ENCODE measurements around the gene STAM. TPM values are rescaled to one million over a fixed set of nuclear protein-coding genes. Genes with fewer than 3 reads are reported as not detected.
"Not testable (repeated sequence)": the region's sequence is repeated elsewhere in the genome, so short reads cannot be mapped to it uniquely, and the experiment has no call there.

The STAM gene
- 22.8 TPM for total RNA-seq
- long read RNA-seq, transcript STAM-202 (14 exons, 2,972 nt) = major isoform, 30 of 36 reads
- long read RNA-seq, partial matches to known transcripts = 2 of 36 reads
- long read RNA-seq, other reads (novel, unspliced or antisense) = 4 of 36 reads

DNA sequence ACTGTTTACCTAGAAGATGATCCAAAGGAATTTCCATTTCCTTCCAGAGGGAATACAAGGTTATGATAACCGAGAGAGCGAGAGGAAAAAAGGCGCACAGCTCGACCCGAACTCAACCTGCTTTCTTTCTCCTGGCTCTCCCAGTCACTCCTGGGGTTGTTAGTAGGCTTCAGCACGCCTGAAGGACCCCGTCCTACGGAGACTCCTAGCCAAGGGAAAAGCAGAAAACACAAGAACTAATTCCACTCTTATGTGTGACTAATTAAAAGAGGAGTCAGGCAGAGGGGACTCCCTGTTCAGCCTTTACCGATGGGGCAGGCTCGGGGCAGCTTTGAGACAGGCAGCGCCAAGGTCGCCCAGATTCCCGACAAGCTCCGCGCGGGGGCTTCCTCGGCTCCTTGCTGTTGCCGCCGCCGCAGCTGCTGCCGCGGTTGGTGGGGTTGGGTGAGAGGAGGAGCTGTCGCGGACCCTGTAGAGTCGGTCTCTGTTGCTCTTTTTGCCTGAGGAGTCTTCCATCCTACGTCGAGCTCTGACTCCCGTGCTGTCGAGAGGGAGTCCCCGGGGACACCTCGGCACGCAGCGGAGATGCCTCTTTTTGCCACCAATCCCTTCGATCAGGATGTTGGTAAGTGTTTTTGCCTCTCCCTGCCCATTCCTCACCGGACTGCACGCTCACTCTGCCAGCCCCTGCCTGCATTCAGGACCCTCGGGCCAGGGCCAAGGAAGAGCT lies at the start of gene STAM:
TSS of gene STAM (plus strand) at position 397 of the 730 bp plus-strand sequence. CDS start at position 586, 189 bp downstream.
- ATAC-seq = peak; percentile 94
- peak; percentile 94 for DNase-seq
- intact Hi-C loops (cut with micrococcal nuclease) = no loop called here

DNA sequence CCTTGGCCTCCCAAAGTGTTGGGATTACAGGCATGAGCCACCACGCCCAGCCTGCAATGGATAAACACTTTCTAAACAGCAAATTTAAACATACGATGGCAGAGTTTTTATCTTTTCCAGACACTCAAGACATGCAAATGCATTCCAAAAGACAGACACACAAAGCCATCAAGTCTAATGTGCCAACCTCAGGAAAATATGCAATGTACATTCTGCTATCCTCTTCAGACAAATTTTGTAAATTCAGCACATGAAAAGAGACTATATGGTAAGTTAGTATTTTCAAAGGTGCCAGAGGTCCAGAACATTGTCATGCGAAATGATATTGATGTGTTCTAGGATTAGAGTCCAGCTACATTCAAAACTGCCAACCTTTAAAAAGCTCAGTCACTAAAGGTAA lies 46.6 kb upstream of the STAM start:
- intact Hi-C loops (cut with micrococcal nuclease) = no loop called here
- ATAC-seq (no peak), DNase-seq (no peak)

GRCh38 chr10:17599089-17599488 lies 44.9 kb upstream of the STAM start:
- no peak for ATAC-seq
- intact Hi-C loops (cut with micrococcal nuclease) = no loop called here

DNA sequence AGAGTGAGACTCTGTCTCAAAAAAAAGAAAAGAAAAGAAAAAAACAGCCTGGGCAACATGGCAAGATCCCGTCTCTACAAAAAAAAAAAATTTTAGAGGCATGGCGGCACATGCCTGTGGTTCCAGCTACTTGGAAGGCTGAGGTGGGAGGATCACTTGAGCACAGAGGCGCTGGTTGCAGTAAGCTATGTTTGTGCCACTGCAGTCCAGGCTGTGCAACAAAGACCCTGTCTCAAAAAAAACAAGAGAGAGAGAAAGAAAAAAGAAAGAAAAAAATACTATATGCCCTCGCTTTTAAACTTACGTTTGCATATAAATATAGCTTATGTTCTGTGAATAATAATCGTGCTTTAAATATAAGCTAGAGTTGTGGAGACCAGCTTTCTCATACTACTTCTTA lies 38.0 kb upstream of the STAM start:
- DNase-seq (no peak), ATAC-seq (no peak)
- intact Hi-C loops (cut with micrococcal nuclease) = loop anchor here (5.0 kb wide), 1 partner anchor 136 kb away; no protein-coding TSS in a partner anchor

More at GRCh38 chr10:17599089-17599488, 44.9 kb upstream of the STAM start:
- no peak for DNase-seq

- intact Hi-C loops (cut with micrococcal nuclease) = loop anchor here (5.0 kb wide), 1 partner anchor 136 kb away; no protein-coding TSS in a partner anchor
- DNase-seq = no peak
- ATAC-seq = no peak
Measured at GRCh38 chr10:17606547-17607040, 37.4 kb upstream of the STAM start.

- DNase-seq (no peak), ATAC-seq (peak; percentile 37)
- intact Hi-C loops (cut with micrococcal nuclease) = loop anchor here (5.0 kb wide), 1 partner anchor 135 kb away; no protein-coding TSS in a partner anchor
Measured at GRCh38 chr10:17607060-17607459, 36.9 kb upstream of the STAM start.

GRCh38 chr10:17607603-17608332 lies 36.2 kb upstream of the STAM start:
- DNase-seq (no peak), ATAC-seq (peak; percentile 80)
- intact Hi-C loops (cut with micrococcal nuclease) = loop anchor here (5.0 kb wide), 1 partner anchor 135 kb away; no protein-coding TSS in a partner anchor

DNA sequence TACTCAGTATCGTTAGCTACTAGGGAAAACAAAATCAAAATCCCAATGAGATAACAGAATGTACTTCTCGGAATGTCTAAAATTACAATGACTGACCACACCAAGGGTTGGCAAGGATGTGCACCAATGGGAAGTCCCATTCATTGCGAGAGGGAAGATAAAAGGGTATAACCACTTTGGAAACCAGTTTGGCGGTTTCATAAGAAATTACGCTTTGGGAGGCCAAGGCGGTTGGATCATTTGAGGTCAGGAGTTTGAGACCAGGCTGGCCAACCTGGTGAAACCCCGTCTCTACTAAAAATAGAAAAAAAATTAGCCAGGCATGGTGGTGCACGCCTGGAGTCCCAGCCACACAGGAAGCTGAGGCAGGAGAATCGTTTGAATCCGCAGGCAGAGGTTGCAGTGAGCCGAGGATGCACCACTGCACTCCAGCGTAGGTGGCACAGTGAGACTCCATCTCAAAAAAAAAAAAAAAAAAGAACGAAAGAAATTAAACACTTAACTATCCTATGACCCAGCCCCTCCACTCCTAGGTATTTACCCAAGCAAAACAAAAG lies 34.4 kb upstream of the STAM start:
- ATAC-seq (no peak), DNase-seq (no peak)
- intact Hi-C loops (cut with micrococcal nuclease) = loop anchor here (5.0 kb wide), 1 partner anchor 133 kb away; no protein-coding TSS in a partner anchor

DNA sequence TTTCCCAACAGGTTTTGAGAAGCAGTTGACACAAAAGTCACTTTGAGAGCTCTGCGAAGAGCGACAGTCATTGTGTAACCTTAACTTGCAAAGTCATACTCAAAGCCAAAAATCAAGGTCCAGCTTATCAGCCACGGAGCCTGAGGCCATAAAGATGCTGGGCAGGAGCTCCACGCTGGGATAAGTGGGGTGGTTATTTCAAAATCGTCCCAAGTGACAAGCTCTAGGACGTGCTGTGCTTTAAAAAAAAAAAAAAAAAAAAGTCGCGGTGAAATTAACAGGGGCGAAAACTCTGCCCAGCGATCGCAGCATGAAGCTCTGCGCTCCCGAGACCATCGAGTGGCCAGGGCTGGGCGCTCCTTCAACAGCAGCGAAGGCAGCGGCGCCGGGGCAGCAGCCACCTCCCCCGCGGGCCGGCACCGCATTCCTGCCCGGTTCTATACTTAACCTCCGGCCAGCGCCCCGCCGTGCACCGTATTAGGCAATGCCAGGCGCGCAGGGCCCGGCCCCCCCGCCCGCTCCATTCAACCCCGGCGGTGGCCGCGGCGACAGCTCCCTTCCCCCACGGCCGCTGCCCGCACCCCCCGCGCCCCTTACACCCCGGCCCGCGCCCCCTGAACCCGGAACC lies 27.4 kb upstream of the STAM start:
- DNase-seq (peak; percentile 92), ATAC-seq (peak; percentile 91)
- intact Hi-C loops (cut with micrococcal nuclease) = no loop called here

DNA sequence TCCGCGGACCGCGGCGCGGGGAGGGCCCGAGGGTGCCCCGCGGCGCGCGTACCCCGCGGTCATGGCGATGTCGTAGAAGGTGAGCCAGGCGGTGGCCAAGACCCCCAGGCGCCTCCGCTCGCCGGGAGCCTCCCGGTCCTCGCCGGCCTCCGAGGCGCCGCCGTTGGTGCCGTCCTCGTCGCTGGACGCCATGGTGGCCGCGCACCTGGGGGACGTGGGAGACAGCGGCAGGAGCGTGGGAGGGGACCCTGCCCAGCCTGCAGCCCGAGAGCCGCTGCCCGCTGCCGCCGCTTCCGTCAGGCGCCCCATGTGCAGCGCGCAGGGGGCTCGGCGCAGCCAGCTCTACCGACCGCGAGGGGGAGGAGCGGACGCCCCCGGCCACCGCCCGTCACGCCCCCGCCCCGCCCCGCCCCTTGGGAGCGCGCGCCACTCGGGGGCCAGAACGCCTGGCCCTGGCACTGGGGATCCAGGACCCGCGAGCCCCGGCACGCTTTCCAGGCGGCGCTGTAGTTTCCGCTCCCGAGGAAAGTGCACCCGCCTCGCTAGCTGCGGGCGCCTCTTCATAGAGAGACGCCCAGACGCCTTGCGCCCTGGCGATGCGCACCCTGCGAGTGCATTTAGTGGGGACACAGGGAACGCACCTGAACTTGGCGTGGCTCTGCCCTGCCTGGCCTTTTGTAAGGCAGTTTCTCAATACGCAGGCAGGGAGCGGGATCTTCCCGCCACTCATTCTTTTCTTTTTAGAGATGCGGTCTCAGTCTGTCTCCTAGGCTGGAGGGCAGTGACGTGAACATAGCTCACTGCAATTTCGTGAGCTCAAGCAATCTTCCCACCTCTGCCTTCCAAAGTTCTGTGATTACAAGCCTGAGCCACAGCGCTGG lies 26.7 kb upstream of the STAM start, which contains the start of gene HACD1:
TSS of gene HACD1 (minus strand) at position 344 of the 881 bp plus-strand sequence. CDS start at position 309, 35 bp downstream.
- peak; percentile 91 for ATAC-seq
- intact Hi-C loops (cut with micrococcal nuclease) = no loop called here

DNA sequence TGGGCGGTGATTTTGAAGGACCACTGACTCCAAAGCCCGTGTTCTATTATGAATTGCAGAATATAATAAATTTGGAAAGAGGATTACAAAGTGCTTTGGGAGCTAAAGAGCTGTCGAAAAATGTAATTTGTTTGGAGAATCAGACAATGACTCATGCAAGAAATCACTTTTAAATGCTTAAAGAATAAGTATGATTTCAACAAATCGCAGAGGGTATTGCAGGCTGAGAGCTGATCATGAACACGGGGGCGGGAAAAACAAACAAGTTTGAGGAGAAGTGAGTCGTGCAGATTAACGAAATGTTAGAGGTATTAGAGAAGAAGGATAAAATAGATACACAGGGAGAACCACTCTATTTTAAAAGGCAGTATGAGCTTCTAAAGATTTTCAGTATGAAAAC lies 21.9 kb upstream of the STAM start:
- no peak for ATAC-seq
- intact Hi-C loops (cut with micrococcal nuclease) = no loop called here
- no peak for DNase-seq

More for the DNA sequence above, 26.7 kb upstream of the STAM start, which contains the start of gene HACD1:
- peak; percentile 84 for DNase-seq

DNA sequence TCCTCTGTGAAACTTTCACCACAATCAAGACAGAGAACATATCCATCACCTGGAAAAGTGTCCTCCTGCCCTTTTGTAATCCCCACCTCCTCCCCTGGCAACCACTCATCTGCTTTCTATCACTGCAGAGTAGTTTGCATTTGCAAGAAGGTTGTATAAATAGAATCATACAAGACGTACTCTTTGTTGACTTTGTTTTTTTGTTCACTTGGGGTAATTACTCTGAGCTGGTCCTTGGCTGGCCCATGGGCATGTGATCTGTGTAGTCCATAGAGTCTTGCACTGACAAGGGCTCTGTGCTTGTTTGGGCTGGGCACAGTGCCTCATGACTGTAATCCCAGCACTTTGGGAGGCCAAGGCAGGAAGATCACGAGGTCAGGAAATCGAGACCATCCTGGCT lies 19.0 kb upstream of the STAM start:
- DNase-seq (no peak), ATAC-seq (peak; percentile 68)
- intact Hi-C loops (cut with micrococcal nuclease) = no loop called here

GRCh38 chr10:17626656-17627055 lies 17.3 kb upstream of the STAM start:
- DNase-seq = no peak
- intact Hi-C loops (cut with micrococcal nuclease) = no loop called here
- ATAC-seq = no peak

DNA sequence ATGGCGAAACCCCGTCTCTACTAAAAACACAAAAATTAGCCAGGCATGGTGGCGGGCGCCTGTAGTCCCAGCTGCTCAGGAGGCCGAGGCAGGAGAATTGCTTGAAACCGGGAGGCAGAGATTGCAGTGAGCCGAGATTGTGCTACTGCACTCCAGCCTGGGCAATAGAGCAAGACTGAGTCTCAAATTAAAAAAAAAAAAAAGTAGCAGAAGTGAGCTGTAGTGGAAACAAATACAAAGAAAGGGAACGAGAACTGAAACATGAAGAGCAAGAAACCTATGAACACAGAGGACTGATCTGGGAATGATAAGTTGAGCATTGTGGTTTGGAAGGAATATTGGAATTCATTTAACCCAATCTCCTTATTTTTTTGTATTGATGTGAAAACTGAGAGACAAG lies 11.4 kb upstream of the STAM start:
- intact Hi-C loops (cut with micrococcal nuclease); ATAC-seq; DNase-seq: not testable (repeated sequence)

DNA sequence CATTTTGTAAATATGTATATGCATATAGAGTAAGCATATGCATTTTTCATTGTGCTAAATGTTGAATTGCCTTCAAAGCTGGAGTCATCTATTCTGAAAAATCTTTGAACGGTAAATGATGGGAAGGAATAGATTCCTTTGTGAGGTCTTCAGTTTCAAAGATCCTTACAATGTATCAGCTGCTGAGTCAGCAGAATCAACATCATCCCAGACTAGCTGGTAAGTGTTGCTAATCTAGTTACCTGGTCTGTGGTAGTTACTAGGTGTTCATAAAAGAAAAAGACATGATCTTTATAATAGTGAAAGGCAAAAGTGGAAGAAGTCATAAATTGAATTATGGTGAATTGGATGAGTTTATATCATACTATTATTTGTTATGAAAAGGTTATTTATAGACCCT lies 10.6 kb upstream of the STAM start:
- DNase-seq = no peak
- intact Hi-C loops (cut with micrococcal nuclease) = no loop called here

GRCh38 chr10:17637869-17638268 lies 6.1 kb upstream of the STAM start:
- ATAC-seq = no peak
- no peak for DNase-seq
- intact Hi-C loops (cut with micrococcal nuclease) = no loop called here

More for the DNA sequence above, 10.6 kb upstream of the STAM start:
- no peak for ATAC-seq

DNA sequence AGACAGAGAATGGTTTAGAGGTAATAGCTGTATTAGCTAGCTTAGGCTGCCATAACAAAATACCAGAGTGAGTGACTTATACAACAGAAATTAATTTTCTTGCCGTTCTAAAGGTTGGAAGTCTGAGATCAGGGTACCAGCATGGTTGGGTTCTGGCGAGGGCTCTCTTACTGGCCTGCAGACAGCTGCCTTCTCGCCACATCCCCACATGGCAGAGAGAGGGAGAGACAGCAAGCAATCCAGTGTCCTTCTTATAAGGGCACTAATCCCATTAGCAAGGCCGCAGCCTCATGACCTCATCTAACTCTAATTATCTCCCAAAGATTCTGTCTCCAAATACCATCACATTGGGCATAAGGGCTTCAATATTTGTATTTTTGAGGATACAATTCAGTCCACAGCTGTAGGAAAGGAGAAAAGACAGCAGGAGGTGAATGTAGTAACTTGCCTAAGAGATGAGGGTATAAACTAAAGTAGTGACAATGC lies 3.6 kb upstream of the STAM start:
- intact Hi-C loops (cut with micrococcal nuclease) = no loop called here
- no peak for ATAC-seq
- no peak for DNase-seq

- peak; percentile 87 for ATAC-seq
- intact Hi-C loops (cut with micrococcal nuclease) = no loop called here
Measured at GRCh38 chr10:17643339-17643754, 604 bp upstream of the STAM start.

More at GRCh38 chr10:17643339-17643754, 604 bp upstream of the STAM start:
- DNase-seq = peak; percentile 74
